Stimulated activated CD8-positive, alpha-beta memory T cell treated with anti-CD3 and anti-CD28 coated beads, Interleukin-2, amount 100 ng/mL, for 48 hours (primary cell): ENCODE data around the gene COL13A1.

Source experiments
- DNase-seq, 2 donors: peaks; one replicate each; pipeline ENCODE4 v3.0.0-alpha.2; 2020; ENCODE audit warnings: low read depth in 2 of 2

Gene COL13A1

GRCh38 chr10:69963835-69964710 is 162.4 kb downstream of the COL13A1 start:
- DNase-seq: no peak

GRCh38 chr10:69965086-69965485 is 163.4 kb downstream of the COL13A1 start:
- no peak for DNase-seq

- no peak for DNase-seq
These were observed 164.4 kb downstream of the COL13A1 start for GRCh38 chr10:69965919-69966662.

GRCh38 chr10:69968830-69969229 is 167.1 kb downstream of the COL13A1 start:
- DNase-seq: no peak

- no peak for DNase-seq
These were observed 168.3 kb downstream of the COL13A1 start for GRCh38 chr10:69969977-69970376.

GRCh38 chr10:69972981-69973397 is 171.3 kb downstream of the COL13A1 start:
- no peak for DNase-seq

GRCh38 chr10:69973678-69974077 is 172.0 kb downstream of the COL13A1 start:
- no peak for DNase-seq

- DNase-seq: no peak
These were observed 172.9 kb downstream of the COL13A1 start for GRCh38 chr10:69974551-69975155.

- DNase-seq: no peak
These were observed 175.3 kb downstream of the COL13A1 start for GRCh38 chr10:69976795-69977546.

- DNase-seq: no peak
These were observed 177.5 kb downstream of the COL13A1 start for GRCh38 chr10:69979174-69979573.

GRCh38 chr10:69980672-69981071 is 179.0 kb downstream of the COL13A1 start:
- no peak for DNase-seq

GRCh38 chr10:69988094-69988493 is 186.4 kb downstream of the COL13A1 start:
- no peak for DNase-seq

- DNase-seq: no peak
These were observed 189.4 kb downstream of the COL13A1 start for GRCh38 chr10:69991151-69991550.

GRCh38 chr10:69994262-69994661 is 192.6 kb downstream of the COL13A1 start:
- no peak for DNase-seq

GRCh38 chr10:69996611-69997010 is 194.9 kb downstream of the COL13A1 start:
- no peak for DNase-seq

GRCh38 chr10:70000262-70000661 is 198.6 kb downstream of the COL13A1 start:
- no peak for DNase-seq

- DNase-seq: no peak
These were observed 205.6 kb downstream of the COL13A1 start for GRCh38 chr10:70007116-70007820.
